HPDE6-E6E7 (cell line): ENCODE data around the gene SERP2.

ENCODE experiments used
- DNase-seq: peaks from one replicate; pipeline ENCODE4 v3.0.0; 2011; ENCODE audit warnings: missing footprints; ENCODE audit errors: extremely low spot score

Gene SERP2

DNA sequence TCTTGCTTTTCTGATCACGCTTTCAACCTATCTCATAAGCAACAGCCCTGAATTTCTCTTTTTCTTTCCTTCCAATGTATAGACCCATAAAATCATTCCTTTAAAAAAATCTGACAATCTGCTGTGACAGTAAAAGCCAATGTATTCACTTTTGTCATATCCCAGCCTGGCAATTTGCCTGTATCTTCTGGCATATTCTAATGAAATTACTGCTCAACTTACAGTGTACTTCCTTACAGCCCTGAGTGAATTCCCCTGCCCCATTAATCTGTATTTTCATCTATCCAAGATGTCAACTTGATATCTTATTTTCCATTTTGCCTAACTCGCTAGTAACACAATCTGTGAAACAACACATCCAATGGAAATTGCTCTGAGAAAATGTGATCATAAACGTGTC is 18.0 kb upstream of the SERP2 start:
- no peak for DNase-seq

- no peak for DNase-seq
Observed at GRCh38 chr13:44359983-44360375, 13.6 kb upstream of the SERP2 start.

DNA sequence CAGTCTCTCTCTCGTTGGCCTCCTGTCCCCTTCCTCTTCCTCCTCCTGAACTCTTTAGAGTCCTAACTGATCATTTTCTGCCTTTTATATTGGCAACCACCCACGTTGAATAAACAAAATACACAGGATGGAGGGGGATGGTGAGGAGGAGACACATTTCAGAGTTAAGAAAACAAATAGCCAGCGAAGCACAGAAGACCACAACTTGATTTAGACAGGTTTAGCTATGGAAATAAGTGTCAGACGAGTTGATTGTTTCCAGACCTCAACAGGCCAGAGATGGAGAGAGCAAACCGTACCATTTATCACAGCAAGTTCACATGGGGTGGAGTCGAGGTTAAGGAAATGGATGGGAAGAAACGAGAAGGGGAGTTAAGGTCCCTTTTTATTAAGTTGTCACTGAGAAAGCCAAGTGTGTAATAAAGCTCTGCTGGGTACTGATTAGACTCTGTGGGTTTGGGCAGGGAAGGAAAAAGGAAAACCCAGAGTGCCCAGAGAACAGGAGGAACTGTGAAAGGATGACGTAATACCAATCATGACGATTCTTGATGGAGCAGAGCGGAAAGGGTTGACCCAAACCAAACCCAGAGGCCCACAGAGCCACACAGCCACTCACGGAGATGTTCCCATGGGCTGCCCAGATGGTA is 11.1 kb upstream of the SERP2 start:
- no peak for DNase-seq

GRCh38 chr13:44363631-44364344 is 9.8 kb upstream of the SERP2 start:
- DNase-seq = no peak

GRCh38 chr13:44364345-44365000 is 9.2 kb upstream of the SERP2 start:
- peak; percentile 2 for DNase-seq

DNA sequence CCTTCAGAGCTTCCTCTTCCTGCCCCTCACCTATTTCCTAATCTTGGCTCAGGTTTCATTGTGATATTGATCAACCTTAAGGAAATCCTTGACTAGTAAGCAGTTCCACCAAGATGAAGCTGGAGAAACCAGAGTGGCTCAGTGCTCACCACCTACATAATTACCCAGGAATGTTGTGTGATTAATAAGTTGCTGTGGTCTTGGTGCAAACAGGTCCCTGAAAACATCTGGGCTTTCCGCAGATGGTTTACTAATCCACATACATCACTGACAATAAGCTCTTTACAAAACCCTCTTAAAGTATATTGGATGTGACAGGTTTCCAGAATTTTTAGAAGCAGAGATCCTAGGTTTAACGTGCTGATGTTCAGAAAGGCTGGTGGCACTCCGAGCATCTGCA is 8.6 kb upstream of the SERP2 start:
- no peak for DNase-seq

DNA sequence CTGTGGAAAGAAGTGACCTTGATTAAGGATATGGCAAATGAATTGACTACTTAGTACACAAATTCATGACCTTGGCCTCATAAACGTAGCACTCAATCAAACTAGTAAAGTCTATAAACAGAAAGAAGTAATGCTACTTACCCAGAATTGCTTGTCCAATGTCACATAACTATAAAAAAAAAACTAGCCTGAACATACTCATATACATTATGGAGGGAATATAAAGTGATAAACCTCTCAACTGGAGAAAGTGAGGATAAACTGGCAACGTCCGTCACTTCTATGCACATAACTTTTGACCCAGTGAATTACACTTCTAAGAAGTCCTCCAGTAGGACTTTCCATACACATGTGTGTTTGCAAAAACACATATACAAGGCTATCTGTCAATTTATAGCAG is 7.7 kb upstream of the SERP2 start:
- no peak for DNase-seq

- no peak for DNase-seq
Observed at GRCh38 chr13:44368062-44368591, 5.5 kb upstream of the SERP2 start.

GRCh38 chr13:44368599-44369368 is 4.8 kb upstream of the SERP2 start:
- DNase-seq = no peak

GRCh38 chr13:44371421-44371820 is 2.2 kb upstream of the SERP2 start:
- no peak for DNase-seq

- no peak for DNase-seq
Observed at GRCh38 chr13:44373247-44373600, 400 bp upstream of the SERP2 start.

- DNase-seq = no peak
Observed at GRCh38 chr13:44374348-44374712, 706 bp downstream of the SERP2 start.

GRCh38 chr13:44378277-44378676 is 4.7 kb downstream of the SERP2 start:
- no peak for DNase-seq

- no peak for DNase-seq
Observed at GRCh38 chr13:44379885-44380284, 6.3 kb downstream of the SERP2 start.

- no peak for DNase-seq
Observed at GRCh38 chr13:44380404-44381165, 7.0 kb downstream of the SERP2 start.

DNA sequence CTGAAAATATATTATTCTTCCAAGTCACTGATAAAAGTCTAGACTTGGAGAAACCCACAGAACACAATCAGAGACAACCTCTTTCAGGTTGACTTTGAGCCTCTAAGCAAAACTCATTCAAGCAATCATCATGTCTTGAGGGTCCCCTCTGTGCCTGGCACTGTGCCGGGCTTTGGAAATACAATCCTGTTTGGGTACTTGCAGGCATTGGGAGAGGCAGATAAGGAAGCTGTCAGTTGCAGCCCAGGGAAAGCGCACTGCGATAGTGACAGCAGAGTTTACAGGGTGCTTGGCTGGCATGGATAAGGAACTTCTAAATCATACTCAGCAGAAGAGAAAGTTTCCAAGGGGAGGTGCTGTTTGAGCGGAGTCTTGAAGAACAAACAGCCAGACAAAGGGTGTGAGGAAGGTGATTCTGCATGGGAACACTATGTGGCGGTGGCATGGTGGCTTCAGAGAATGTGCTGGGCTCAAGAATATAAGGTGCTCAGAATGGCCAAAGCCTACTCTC is 9.1 kb downstream of the SERP2 start:
- no peak for DNase-seq

GRCh38 chr13:44383945-44384344 is 10.3 kb downstream of the SERP2 start:
- DNase-seq = no peak

GRCh38 chr13:44384778-44385177 is 11.2 kb downstream of the SERP2 start:
- no peak for DNase-seq

- no peak for DNase-seq
Observed at GRCh38 chr13:44385401-44385800, 11.8 kb downstream of the SERP2 start.

DNA sequence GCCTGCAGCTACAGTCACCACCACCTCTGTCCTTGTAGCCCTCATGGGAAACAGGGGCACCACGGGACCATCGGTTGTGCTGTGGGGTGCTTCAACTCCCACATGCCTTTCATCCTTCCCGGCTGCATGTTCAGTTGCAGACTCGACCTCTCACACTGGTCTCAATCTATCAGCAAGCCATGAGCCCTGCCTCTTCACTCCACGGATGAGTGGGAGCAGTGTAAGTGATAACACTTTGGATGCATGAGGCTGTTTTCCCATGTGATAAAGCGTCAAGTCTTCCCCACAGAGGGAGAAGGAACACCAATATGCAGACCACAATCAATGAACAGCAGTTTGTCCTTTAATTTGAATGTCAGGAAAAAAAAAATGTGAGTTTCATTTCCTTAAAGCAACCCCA is 12.2 kb downstream of the SERP2 start:
- DNase-seq = no peak

GRCh38 chr13:44386913-44387556 is 13.4 kb downstream of the SERP2 start:
- DNase-seq = no peak
